Measurements from ENCODE around the gene SATB1. TPM values are rescaled to one million over a fixed set of nuclear protein-coding genes. Genes with fewer than 3 reads are reported as not detected.

Gene SATB1
- total RNA-seq, 1 donor from 2014 or later: 22.1 TPM

DNA sequence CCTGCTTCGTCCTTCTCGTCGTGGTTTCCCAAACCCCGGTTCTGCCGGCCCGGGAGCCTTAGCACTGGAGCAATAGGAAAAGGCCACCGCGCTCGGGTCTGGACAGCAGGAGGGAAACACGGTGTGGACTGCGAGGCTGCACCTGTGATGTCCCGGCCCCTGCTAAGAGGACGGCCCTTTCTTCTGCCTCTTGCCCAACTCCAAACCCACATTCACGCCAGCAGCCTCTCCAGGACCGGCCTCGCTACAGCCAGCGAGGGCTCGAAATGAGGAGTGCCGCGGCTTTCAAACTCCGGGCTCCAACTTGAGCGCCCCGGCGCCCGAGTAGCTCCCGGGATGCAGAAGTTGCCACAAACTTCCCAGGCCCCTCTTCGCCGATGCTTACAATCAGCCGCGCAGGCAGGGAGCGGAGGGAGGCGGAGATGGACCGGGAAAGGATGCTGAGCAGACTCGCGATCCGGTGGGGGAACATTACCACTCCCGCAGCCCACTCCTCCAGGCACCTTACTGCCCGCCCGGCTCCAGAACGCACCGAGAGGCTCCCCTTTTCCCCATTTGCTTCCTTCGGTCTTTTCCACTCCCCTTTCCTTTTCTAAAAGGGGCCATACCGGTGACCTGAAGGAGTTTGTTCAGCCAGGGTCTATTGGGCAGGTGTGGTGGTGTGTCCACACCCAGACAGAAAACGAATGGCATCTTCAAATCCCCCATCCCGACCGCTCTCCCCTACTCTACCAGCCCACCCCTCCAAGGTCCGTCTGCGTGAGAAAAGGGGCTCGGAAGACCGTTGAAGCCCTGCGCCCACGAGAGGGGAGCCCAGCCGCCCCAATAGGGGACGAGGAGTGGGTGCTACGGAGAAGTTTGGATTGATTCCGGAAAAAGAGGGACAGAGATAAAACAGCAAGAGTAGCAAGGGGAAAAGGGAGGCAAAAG, 18.8 kb upstream of the SATB1 start:
- DNase-seq (ENCODE audit: low read depth, low spot score): peak; percentile 16
- no peak overlapping the region for H3K27ac Mint-ChIP-seq (ENCODE audit: unreplicated experiment)
- peaks cover 77% of the 10 kb centered on the region for H3K27me3 Mint-ChIP-seq (ENCODE audit: low read depth)
- H3K4me1 Mint-ChIP-seq: peaks cover 20% of the 10 kb centered on the region
- TF ChIP-seq, protein P1, sequence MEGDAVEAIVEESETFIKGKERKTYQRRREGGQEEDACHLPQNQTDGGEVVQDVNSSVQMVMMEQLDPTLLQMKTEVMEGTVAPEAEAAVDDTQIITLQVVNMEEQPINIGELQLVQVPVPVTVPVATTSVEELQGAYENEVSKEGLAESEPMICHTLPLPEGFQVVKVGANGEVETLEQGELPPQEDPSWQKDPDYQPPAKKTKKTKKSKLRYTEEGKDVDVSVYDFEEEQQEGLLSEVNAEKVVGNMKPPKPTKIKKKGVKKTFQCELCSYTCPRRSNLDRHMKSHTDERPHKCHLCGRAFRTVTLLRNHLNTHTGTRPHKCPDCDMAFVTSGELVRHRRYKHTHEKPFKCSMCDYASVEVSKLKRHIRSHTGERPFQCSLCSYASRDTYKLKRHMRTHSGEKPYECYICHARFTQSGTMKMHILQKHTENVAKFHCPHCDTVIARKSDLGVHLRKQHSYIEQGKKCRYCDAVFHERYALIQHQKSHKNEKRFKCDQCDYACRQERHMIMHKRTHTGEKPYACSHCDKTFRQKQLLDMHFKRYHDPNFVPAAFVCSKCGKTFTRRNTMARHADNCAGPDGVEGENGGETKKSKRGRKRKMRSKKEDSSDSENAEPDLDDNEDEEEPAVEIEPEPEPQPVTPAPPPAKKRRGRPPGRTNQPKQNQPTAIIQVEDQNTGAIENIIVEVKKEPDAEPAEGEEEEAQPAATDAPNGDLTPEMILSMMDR (conservative IDR thresholded peaks at IDR 0.05): no peak
- H3K4me3 Mint-ChIP-seq: peak overlapping the region; percentile 91
- H3K9me3 Mint-ChIP-seq: no peaks in the 10 kb centered on the region
- H3K36me3 Mint-ChIP-seq (ENCODE audit: low read depth): no peaks in the 10 kb centered on the region

DNA sequence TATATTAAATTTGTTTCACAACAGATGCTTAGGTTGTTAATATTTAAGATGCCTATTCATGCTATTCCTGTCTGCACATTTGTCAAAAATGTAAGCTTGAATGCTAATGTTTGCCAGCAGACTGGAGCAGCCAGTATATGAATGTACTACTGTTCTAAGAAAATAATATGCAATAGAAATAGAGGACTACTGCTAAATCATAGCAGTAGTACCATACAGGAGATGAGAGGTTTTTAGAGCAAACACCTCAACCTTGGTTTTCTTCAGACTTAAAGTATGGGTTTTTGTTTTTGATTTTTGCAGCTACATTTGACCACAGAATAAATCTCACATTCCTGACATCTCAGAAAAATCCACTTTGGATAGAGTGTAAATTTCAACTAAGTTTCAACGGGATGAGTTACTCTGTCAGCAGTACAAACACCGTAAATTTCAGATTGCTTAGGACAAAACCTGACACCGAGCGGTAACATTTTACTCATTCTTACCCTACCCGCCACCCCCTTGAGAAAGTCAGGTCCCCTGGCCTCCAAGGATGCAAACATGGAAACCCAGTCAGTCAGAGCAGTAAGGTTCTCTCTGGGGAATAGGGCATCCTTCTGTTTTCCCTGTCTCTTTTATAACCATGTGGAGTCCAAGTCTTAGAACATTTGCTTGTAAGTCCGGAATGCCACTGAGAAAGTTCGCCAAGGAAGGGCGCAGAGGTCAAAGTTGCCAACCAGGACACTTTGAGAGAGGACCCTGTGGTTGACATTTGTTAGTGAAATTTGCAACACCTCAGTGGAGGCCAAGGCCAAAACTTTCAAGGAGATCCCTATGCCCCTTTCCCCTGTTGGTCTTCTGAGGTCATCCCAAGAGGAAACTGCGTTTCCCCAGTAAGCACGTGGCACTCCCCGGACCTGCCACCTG, 17.9 kb upstream of the SATB1 start:
- Mint-ChIP-seq H3K36me3 (ENCODE audit: low read depth) (no peaks in the 10 kb centered on the region), H3K27me3 (ENCODE audit: low read depth) (peaks cover 85% of the 10 kb centered on the region), H3K4me3 (peak overlapping the region; percentile 91), H3K4me1 (peaks cover 20% of the 10 kb centered on the region), H3K9me3 (no peaks in the 10 kb centered on the region), H3K27ac (ENCODE audit: unreplicated experiment) (no peak overlapping the region)
- DNase-seq (ENCODE audit: low read depth, low spot score): no peak
- TF ChIP-seq, protein P1 (conservative IDR thresholded peaks at IDR 0.05): no peak

DNA sequence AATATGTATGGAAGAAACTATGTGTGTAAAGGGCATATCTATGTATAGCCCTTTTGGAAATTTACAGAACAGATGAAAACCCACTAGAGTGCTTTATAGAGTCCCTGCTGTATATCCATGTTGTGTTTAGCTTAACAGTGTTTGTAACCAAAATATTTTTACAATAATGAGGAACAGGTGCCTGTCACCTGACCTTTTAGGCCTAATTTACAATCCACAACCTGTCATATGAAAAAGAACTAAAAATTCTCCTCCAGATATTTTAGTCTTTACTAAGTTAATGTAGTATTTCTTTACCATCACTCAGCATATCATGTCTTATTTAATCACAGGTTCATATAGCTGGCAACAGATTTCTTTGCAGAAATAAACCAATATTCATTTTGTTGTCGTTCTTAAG, 16.4 kb upstream of the SATB1 start:
- DNase-seq (ENCODE audit: low read depth, low spot score): no peak
- H3K27me3 Mint-ChIP-seq (ENCODE audit: low read depth): peaks cover 75% of the 10 kb centered on the region
- H3K4me3 Mint-ChIP-seq: no peak overlapping the region
- no peaks in the 10 kb centered on the region for H3K36me3 Mint-ChIP-seq (ENCODE audit: low read depth)
- TF ChIP-seq, protein P1 (conservative IDR thresholded peaks at IDR 0.05): no peak
- peaks cover 19% of the 10 kb centered on the region for H3K4me1 Mint-ChIP-seq
- H3K27ac Mint-ChIP-seq (ENCODE audit: unreplicated experiment): no peak overlapping the region
- no peaks in the 10 kb centered on the region for H3K9me3 Mint-ChIP-seq

DNA sequence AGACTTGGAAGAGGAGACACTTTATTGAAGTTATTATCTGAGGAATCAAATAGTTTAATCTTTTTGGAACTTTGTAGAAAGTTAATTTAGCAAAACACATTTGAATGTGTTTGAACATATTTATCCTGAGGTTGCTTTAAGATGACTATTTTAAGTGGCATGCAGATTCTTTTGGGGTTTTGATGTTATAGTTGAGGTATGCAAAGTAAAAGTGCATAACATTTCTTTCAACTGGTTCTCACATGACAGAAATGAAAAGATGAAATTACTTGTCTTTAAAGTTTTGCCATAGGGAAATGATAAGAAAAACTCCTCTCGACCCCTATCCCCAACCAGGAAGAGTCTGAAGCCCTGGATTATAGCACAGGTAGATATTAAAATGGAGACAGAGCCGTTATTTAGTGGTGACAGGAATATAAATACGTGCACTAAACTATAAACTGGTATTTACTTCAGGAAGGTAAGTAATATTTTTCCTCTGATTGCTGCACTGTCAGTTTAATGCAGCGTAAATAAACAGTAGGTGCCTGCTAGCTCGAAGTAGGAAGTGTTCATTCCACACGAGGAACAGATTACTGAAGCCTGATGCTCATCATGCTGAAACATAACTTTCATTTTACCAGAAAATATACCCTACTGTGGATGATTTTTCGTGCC, 15.1 kb upstream of the SATB1 start:
- Mint-ChIP-seq H3K9me3 (no peaks in the 10 kb centered on the region), H3K27me3 (ENCODE audit: low read depth) (peaks cover 67% of the 10 kb centered on the region), H3K36me3 (ENCODE audit: low read depth) (no peaks in the 10 kb centered on the region), H3K27ac (ENCODE audit: unreplicated experiment) (no peak overlapping the region), H3K4me3 (peak overlapping the region; percentile 25), H3K4me1 (peaks cover 7% of the 10 kb centered on the region)
- TF ChIP-seq, protein P1 (conservative IDR thresholded peaks at IDR 0.05): no peak
- no peak for DNase-seq (ENCODE audit: low read depth, low spot score)

DNA sequence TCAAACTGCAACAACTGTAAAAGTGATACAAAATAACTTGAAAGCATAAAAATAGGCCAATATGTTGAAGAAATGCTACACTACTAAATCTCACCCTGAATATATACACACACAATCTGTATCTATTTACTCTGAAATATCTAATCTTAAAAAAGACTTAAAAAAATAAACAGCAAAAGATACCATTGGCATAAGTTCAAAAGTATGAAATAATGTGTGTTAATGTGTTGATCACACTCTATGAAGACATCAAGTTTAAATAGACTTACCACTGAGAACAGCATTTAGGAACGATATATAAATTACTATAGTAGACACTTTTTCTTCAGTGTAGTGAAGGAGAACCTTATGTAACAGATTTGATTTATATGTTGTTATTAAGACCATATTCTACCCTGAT, 14.1 kb upstream of the SATB1 start:
- no peak for DNase-seq (ENCODE audit: low read depth, low spot score)
- TF ChIP-seq, protein P1 (conservative IDR thresholded peaks at IDR 0.05): no peak
- H3K36me3 Mint-ChIP-seq (ENCODE audit: low read depth): no peaks in the 10 kb centered on the region
- no peak overlapping the region for H3K4me3 Mint-ChIP-seq
- H3K9me3 Mint-ChIP-seq: no peaks in the 10 kb centered on the region
- H3K27me3 Mint-ChIP-seq (ENCODE audit: low read depth): peaks cover 65% of the 10 kb centered on the region
- H3K27ac Mint-ChIP-seq (ENCODE audit: unreplicated experiment): no peak overlapping the region
- H3K4me1 Mint-ChIP-seq: peaks cover 7% of the 10 kb centered on the region

Data from neural crest cell (in vitro differentiated cells).